Central memory CD4-positive, alpha-beta T cell (primary cell): Measurements from ENCODE around the gene TNRC6A.
"Not testable (repeated sequence)": the region's sequence is repeated elsewhere in the genome, so short reads cannot be mapped to it uniquely, and the experiment has no call there.

ENCODE experiments used
- DNase-seq: peaks from one replicate; pipeline ENCODE4 v3.0.0; 2022
- total RNA-seq, 3 experiments: gene quantifications; one replicate each; lab custom pipeline; 2026; lab: John Stamatoyannopoulos, UW

Gene TNRC6A
- 115 to 179 (median 164) reads per million in 3 experiments for total RNA-seq

DNA sequence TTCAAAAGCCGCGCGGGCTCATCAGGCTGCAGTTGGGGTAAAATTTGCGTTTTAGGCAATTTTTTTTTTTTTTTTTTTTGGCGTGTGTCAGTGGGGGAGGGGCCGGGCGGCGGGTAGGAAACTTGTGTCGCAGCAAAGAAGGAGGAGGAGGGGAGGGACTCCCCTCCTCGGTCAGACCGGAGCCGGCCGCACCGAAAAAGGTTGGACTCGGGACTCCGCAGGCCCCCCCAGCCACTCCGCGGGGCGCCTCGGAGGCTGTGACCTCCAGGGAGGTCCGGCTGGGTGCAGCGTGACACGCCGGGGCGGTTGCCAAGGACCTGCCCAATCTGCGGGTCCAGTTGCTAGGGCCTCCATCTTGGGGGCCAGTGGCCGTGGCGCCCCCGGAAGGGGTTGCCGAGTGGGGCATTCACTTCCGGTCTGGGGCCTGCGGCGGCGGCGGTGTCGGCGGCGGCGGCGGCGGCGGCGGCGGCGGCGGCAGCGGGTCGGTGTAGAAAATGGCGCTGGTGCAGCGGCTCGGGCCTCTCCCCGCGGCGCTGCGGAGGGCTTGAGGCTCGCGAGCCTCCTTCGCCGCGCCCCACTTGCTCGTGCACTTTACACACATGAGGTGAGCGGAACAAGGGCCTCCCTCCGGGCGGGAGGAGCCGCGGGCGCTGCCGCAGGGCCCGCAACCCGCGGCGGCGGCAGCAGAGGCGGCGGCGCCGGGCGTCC, at the start of gene TNRC6A:
TNRC6A (plus strand) TSS at position 409 of the 708 bp plus-strand sequence; CDS start at position 600, 191 bp downstream.
- peak; percentile 76 for DNase-seq

DNA sequence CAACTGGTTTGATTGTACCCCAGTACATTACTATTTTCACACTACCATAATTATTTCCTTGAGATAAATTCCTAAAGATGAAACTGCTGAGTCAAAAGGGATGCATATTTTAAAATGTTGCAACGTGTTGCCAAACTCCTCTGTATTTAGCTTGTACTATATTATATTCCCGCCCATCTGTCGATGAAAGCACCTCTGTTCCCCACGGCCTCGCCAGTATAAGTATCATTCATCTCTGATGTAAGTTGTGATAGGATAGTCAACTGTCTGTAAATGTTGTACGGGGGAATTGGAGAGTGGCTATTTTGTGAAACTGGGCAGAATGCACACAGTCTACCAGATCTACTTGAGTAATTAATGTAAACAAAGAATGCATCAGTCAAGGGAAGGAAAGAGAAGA, 47.7 kb upstream of the TNRC6A start:
- DNase-seq: no peak

DNA sequence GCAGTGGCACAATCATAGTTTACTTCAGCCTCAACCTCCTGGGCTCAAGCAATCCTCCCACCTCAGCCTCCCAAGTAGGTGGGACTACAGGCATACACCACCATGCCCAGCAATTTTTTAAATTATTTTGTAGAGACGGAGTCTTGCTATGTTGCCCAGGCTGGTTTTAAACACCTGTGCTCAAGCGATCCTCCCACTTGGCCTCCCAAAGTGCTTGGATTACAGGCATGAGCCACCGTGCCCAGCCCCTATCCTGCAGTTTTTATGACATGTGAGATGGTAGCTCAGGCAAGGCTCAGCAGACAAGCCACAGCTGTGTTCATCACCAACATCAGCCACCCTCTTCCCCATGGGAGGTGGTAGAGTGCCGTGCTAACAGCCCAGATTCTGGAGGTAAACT, 46.2 kb upstream of the TNRC6A start:
- DNase-seq: no peak

DNA sequence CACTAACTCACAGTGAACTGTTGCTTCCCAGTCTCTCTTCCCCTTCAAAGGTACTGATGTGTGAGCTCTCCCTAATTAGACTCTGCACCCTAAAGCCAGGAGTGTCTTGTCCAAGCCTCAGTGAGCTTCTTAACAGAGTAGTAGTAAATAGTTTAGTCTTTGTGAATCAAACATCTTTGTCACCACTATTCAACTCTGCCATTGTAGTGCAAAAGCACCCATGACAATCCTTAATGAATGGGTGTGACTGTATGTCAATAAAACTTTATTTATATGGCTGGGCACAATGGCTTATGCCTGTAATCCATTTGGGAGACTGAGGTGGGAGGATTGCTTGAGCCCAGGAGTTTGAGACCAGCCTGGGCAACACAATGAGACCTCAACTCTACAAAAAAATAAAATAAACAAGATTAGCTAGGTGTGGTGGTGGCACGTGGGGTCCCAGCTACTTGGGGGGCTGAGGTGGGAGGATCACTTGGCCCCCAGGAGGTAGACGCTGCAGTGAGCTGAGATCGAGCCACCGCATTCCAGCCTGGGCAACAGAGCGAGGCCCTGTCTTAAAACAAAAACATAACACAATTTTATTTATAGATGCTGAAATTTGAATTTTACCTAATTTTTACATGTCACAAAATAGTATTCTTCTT, 45.5 kb upstream of the TNRC6A start:
- DNase-seq: no peak

DNA sequence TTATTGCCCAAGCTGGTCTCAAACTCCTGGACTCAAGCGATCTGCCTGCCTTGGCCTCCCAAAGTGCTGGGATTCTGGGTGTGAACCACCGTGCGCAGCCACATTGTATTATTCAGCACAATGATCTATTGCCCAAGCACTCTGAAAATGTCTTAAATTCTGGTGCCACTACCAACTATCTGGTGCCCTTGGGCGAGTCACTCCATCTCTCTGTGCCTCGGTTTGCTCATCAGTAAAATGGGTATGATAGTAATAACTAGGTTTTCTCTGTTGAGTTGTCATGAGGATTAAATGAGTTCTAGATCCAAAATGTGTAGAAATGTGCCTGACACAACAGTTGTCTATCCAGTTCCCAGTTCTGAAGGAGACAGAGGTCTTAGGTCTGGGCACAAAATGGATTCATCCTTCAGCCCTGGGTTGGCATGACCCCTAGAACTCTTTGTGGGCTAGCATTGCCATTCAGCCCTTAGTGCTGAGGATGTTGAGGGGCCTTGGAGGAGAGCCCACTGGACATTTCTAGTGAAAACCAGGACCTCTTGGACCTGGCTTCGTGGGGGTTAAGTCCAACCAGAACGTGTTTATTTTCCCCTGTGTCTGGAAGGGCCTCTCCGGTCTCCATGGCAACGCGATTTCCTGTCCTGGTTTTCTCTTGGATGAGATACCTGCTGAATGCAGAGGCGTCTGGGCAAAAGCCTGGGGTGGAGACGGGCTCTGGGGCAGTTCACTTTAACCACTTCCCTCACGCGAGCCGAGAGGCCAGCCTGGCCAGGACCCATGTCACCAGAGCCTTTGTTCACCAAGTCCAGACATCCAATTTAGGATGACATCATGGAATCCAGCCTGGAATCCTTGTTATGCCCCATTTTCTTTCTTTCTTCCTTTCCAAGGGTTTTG, 43.7 kb upstream of the TNRC6A start:
- no peak for DNase-seq

DNA sequence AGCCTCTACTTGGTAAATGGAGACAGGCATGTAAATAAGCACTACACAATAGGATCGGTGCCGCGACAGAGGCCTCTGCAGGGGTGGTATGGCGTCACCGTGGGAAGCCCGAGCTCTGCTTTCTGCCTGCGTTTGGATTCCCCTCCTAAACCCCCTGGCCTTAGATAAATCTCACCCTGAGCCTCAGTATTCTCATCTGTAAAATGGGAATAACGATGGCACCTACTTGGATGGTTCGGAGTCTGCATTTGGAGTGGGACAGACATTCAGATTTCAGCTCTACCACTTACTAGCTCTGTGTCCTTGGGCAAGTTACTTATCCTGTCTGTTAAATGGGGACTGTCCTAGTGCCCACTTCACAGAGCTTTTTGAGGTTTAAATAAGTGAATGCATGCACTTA, 42.8 kb upstream of the TNRC6A start:
- no peak for DNase-seq

DNA sequence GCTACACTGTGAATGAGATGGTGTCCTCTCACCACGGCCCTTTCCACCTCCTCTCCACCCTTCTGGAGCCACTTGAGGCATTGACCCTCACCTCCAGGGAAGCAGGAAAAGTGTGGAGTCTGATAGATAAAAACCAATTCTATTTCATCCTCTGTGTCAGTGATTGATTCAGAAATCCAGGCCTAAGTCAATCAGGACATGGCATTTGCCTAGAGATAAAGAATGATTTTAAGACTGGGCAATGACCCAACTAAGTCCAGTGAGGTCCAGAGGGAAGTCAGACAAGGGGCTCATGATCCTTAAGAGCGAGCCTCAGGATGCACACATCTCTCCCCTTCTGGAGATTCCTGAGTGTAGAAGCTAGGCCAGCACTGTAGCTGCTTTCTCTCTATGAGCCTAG, 41.1 kb upstream of the TNRC6A start:
- DNase-seq: no peak

DNA sequence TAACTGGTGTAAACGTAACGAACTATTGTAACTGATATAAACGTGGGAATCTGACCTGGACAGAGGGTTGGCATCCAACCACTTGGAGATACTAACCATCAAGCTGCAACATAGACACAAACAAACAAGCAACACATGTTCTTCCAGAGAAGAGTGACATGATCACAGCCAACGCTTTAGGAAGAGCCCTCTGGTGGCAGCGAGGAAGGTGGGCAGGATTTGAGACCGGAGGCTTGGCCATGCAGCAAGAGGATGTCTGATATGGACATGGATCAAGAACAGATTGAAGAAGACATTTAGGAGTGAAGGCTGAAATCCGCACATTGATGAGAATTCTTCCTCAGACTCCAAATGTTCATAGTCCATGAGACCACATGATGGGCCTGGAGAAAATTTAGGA, 40.3 kb upstream of the TNRC6A start:
- no peak for DNase-seq

DNA sequence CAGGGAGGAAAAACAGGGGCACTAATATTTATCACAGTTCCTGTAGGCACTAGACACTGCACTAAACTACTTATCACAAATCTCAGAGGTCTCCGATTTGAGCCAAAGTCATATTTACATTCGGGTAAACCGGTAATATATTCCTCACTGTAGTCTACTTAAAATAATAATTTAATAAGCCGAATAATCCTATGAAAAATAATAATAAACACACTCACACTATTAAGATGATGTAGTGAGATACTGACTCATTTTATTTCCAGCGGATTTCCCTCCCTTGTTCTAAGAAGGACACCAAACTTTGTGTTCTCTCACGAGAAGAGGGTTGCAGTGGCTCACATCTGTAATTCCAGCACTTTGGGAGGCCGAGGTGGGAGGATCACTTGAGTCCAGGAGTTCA, 36.6 kb upstream of the TNRC6A start:
- no peak for DNase-seq

DNA sequence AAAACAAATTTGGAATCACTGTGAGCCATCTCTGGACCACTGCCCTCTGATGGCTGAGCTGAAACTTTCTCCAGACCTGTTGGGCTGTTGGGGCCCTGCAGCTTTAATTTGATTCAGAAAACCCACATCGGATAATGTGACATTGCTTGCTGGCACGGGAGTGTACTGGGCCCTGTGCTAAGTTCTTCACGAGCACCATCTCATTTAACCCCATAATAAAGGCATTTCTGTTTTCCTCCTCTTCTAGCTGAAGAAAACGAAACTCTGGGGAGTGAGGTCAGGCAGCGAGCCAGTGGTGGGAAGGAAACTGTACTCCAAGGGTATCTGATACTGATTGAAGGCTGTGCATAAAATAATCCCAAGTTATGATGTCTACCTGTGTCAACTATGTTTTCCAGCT, 34.5 kb upstream of the TNRC6A start:
- DNase-seq: no peak

DNA sequence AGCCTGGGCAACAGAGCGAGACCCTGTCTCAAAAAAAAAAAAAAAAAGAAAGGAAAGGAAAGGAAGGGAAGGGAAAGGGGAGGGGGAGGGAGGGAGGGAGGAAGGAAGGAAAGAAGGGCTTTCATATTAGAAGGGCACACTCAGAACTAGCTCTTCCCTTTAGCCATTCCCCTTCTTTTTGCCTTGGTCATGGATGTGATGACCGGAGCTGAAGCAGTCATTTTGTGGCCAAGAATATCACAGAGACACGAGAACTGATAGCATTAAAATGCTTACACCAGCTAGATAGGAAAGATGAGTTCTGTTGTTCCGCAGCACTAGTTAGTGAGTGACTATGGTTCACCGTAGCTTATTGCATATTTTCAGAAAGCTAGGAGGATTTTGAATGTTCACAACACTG, 32.8 kb upstream of the TNRC6A start:
- DNase-seq: no peak

DNA sequence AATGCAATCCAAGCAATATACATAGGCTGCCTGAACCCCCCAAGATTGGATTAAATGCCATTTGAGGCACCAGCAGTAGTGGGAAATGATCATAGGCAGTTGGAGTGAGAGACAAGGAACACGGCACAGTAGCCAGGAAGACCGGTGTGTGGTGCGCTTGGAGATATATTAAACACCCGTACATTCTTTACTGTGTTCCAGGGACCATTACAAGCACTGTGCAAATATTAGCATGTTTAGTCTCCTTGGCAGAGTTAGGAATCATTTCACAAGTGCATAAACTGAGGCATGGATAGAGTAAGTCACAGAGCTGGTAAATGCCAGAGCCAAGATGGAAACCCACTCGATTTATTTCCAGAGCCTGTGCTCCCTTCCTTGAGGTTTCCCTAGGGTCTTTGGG, 31.1 kb upstream of the TNRC6A start:
- no peak for DNase-seq

DNA sequence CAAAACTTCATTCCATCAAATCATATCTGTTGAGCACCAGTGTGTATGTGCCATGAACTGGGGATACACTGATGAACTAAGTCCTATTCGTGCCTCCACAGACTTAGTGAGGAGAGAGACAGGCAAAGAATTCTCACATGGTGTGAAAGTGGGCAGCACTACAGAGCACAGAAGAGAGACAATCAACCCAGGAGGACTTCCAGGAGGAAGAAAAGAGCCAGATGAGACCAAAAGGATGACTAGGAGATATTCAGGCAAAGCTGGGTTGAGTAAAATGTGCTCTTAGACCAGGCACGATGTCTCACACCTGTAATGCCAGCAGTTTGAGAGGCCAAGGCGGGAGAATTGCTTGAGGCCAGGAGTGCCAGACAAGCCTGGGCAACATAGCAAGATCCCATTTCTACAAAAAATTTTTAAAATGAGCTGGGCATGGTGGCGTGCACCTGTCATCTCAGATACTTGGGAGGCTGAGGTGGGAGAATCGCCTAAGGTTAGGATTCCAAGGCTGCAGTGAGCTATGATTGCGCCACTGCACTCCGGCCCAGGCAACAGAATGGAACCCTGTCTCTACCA, 30.2 kb upstream of the TNRC6A start:
- DNase-seq: no peak

DNA sequence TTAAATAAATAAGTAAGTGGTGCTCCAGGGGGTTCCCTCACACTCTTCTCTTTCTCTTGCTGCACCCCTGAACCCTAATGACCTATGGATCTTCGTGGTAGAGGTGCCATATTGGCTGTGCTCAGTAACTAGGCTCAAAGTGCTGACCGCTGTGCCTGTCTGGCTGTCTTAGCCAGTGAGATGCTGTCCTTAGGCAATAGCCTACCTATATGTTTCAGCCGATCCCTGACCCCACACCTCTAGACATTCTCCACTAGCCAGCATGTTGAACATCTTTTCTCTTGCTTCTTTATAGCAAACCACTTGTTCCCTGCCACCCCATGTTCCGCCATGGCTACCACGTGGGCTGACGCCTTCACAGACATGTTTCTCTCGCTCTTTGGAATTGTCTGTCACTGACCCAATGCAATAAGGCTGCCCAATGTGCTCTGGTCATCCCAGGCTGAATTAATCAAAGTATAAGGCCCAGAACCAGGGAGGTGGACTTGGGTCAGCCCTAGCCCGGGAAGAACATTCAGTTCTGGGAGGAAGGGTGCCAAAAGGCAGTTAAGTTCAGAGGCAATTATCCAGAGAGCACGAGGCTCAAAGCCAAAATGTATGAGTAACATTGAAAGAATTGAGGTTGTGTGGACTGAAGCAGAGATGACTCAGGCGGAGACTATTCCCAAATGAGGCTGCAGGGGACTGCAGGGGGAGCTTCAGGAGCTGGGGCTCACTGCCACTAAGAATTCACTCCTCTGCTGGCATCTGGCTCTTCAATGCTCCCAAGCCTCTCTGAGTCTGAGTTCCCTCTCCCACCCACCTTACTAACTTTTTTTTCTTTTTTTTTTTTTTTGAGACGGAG, 28.7 kb upstream of the TNRC6A start:
- no peak for DNase-seq

DNA sequence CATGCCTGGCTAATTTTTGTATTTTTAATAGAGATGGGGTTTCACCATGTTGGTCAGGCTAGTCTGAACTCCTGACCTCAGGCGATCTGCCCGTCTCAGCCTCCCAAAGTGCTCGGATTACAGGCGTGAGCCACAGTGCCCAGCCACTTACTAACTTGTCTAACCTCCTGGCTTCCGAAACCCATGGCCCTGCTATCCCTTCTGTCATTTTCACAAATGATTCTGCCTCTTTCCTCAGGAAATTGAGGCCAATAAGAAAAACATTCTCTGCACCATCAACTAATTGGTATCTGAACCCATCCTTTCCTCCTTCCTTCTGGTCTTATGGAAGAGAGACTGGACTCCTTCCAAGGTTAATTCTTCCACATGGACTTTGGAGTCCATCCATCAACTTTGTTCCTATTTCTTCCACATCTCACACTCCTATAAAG, 27.9 kb upstream of the TNRC6A start:
- no peak for DNase-seq

DNA sequence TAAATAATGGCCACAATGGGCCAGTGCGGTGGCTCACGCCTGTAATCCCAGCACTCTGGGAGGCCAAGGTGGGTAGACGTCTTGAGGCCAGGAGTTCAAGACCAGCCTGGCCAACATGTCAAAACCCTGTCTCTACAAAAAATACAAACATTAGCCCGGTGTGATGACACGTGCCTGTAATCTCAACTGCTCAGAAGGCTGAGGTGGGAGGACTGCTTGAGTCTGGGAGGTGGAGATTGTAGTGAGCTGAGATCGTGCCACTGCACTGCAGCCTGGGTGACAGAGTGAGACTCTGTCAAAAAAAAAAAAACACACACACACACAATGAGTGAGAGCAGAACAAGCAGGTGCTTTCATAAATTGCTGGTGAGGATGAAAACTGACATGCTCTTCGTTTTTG, 21.7 kb upstream of the TNRC6A start:
- DNase-seq: not testable (repeated sequence)

DNA sequence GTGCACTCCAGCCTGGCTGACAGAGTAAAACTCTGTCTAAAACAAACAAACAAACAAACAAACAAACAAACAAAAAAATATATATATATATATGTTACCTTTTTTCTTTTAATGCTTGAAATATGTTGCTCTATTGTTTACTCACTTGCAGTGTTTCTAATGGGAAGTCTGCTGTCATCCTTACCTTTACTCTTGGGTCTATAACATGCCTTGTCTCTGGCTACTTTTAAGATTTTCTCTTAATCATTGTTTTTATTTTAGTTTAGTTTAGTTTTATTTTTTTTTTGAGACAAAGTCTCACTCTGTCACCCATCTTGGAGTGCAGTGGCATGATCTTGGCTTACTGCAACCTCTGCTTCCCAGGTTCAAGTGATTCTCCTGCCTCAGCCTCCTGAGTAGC, 16.1 kb upstream of the TNRC6A start:
- DNase-seq: no peak

DNA sequence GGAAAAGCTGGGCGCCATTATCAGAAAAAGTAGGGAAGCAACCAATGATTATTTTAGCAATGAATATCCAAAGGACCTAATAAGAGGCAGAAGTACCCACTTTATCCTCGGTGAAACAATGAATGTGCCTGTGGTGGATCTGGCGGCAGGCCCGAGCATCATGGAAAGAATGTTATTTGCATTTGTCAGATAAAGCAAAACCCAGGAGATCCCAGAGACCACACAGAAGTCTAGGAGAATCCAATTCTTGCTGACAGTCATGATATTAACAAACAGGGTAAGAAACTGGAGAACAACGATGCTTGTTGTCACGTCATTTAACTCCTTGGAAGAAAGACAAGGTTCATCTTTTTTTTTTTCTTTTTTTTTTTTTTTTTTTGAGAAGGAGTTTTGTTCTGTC, 12.0 kb upstream of the TNRC6A start:
- no peak for DNase-seq

DNA sequence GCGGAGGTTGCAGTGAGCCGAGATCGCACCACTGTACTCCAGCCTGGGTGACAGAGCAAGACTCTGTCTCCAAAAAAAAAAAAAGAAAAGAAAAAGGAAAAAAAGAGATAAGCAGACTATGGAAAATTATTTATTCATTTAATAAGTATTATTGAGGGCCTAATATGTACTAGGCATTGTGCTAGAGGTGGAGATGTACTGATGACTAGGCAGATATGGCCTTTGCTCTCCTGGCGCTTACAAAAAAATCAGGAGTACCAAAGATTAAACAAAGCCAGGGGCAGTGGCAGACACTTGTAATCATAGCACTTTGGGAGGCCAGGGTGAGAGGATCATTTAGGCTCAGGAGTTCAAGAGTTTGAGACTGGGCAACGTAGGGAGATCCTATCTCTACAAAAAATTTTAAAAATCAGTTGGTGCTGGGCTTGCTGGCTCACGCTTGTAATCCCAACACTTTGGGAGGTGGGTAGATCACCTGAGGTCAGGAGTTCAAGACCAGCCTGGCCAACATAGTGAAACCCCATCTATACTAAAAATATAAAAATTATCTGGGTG, 10.4 kb upstream of the TNRC6A start:
- no peak for DNase-seq

DNA sequence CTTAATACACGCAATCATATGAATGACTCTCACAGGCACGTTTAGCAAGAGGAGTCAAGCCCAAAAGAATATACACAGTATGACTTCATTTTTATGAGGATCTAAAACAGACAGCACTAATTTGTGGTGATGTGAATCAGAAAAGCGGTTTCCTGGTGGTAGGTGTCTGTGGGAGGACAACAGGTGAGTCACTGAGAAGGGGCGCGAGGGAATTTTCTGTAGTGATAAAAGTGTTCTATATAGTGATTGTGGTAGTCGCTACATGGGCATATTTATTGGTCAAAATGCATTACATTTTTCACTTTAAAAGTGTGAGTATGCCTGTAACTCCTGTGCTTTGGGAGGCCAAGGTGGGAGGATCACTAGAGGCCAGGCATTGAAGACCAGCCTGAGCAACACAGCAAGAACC, 7.6 kb upstream of the TNRC6A start:
- peak; percentile 32 for DNase-seq

DNA sequence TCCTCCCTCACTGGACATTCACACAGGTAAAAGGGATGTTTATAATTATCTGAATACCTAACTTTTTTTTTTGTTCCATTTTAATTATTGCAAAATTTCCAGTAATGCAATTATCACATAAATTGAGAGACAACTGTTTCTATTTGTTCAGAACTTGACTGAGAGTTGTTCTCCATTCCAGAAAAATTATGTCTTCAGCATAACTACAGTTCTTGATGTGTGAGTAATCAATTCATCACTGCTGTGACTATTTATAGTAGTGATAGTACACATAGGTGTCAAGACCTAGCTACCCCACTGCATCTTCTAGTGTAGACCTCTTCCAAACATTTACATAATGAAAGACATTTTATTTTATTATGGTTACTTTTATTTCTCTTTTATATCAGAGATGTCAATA, 5.8 kb upstream of the TNRC6A start:
- DNase-seq: no peak

DNA sequence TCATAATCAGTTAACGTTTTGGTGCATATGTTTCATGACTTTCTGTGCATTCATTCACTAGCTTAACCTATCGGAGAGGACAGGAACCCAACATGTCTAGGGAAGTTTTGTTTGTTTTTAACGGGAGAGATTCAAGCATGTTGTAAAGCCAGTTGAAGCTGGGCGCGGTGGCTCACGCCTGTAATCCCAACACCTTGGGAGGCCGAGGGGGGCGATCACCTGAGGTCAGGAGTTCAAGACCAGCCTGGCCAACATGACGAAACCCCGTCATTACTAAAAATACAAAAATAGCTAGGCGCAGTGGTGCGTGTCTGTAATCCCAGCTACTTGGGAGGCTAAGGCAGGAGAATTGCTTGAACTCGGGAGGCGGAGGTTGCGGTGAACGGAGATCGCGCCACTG, 1.4 kb upstream of the TNRC6A start:
- DNase-seq: no peak
